Stimulated activated CD4-positive, alpha-beta T cell treated with anti-CD3 and anti-CD28 coated beads, Interleukin-4, amount 100 ng/mL, for 1 hour (primary cell): ENCODE data around the gene TMEM121.
"Not testable (repeated sequence)": the region's sequence is repeated elsewhere in the genome, so short reads cannot be mapped to it uniquely, and the experiment has no call there.

Source experiments
- DNase-seq: peaks from one replicate; pipeline ENCODE4 v3.0.0-alpha.2; 2020

TMEM121 gene

GRCh38 chr14:105528586-105529318, 2.4 kb downstream of the TMEM121 start:
- DNase-seq: peak; percentile 77

DNA sequence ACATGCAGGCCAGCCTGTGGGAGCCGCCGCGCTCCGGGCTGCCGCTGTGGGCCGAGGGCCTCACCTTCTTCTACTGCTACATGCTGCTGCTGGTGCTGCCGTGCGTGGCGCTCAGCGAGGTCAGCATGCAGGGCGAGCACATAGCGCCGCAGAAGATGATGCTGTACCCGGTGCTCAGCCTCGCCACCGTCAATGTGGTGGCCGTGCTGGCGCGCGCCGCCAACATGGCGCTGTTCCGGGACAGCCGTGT, 2.9 kb downstream of the TMEM121 start:
- DNase-seq: no peak

GRCh38 chr14:105529569-105530284, 3.3 kb downstream of the TMEM121 start:
- peak; percentile 62 for DNase-seq

DNA sequence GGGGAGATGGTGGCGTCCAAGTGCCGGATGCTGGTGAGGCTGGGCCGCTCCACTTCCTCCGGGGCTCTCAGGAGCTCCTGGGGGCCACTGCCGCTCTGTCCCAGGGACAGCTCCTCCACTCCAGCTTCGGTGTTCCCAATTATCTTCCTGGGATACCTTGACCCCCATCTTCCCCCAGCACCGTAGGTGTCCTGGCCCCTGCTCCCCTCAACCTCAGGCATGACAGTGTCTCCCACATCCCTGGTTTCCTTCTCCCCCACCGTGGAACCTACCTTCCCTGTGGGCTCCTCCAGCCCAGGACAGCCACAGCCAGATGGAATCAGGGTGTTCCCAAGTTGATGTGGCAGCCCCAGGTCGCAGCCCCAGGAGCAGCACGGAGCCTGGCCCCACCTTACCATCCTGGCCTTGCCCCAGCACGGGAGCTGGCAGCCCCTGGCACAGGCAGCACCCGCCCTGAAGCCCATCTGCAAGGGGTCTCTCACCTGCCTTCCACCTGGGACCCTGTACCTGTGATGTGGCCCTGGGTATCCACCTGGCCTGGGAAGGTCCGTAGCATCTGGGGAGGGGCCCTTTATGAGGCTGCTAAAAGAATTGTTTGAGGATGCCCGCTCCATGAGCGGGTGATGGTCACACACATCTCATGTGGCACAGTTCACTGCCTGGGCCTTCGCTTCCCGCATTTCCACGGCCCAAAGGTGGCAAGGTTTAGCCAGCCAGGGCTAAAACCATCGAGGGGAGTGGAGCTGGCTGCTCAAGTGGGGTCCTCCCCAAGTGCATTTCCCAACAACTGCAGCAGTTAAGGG, 4.1 kb downstream of the TMEM121 start:
- DNase-seq: no peak

DNA sequence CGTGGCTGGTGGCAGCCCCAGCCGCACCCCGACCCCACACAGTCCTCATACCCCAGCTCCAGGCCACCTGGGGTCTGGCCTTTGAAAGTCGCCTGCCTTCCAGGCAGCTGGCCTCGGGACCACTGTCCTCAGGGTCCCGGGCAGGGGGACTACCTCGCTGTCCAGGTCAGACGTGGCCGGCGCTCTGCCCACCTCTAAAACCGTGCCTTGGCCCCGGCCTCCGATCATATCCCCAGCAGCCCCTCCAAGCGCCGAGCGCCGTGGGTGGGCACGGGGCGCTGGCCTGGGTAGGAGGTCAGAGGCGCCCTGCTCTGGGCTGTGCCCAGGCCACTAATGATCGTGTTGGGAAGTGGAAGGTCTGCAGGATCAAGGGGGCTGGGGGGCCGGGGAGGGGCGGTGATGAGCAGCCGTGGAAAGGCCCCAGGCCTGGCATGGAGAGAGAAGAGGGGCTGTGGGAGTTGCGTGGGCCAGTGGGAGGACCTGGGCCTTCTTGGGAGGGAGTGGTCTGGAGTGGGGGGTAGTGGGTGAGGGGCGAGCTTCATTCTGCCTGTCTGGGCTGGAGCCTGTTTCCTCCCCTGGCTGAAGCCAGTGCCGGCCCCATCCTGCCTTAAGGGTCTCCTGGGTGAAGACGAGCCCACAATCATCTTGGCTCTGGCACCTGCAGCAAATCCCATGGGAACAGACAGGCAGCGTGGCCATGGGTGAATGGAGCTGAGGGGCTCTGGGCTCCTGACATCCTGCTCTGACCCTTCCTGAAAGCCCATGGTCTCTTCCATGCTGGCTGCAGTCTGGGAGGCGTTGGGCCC, 4.9 kb downstream of the TMEM121 start:
- no peak for DNase-seq

GRCh38 chr14:105531894-105532623, 5.7 kb downstream of the TMEM121 start:
- no peak for DNase-seq

DNA sequence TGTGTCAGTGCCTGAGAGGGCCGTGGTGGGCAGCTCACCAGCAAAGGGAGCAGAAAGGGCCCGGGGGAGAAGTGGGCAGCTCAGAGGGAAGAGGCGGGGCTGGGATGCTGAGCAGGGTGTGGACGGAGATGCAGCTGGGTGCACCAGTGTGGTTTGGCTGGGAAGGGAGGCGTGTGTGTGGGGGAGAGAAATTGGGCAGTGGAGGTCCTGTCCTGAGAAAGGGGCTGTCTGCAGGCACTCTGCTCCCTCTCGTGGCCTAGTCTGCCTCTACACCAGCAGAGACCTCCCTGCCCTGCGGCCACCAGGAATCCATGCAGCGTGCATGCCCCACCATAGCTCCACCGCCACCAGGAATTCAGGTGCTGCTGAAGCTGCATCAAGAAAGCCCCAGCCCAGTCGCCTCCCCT, 6.4 kb downstream of the TMEM121 start:
- no peak for DNase-seq

DNA sequence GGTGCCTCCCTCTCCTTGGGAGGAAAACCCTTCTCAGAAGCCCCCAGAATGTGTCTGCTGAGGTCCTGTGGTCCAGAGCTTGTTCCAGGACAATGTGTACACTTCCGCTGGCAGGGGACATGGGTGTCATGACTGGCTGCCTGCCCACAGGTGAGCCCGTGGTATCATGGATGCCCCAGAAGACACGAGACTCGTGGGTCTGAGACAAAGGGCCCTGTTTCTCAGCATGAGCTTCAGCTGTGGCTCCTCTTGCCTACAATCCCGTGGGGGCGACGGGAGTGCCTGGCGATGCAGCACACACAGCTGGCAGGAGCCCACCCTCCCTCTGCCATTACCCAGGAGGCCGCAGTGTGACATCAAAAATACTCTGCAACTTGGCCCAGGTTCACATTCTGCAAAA, 7.0 kb downstream of the TMEM121 start:
- no peak for DNase-seq

GRCh38 chr14:105533811-105534498, 7.6 kb downstream of the TMEM121 start:
- no peak for DNase-seq

- DNase-seq: no peak
Measured at GRCh38 chr14:105534586-105534985, 8.2 kb downstream of the TMEM121 start.

- DNase-seq: no peak
Measured at GRCh38 chr14:105536051-105536450, 9.7 kb downstream of the TMEM121 start.

DNA sequence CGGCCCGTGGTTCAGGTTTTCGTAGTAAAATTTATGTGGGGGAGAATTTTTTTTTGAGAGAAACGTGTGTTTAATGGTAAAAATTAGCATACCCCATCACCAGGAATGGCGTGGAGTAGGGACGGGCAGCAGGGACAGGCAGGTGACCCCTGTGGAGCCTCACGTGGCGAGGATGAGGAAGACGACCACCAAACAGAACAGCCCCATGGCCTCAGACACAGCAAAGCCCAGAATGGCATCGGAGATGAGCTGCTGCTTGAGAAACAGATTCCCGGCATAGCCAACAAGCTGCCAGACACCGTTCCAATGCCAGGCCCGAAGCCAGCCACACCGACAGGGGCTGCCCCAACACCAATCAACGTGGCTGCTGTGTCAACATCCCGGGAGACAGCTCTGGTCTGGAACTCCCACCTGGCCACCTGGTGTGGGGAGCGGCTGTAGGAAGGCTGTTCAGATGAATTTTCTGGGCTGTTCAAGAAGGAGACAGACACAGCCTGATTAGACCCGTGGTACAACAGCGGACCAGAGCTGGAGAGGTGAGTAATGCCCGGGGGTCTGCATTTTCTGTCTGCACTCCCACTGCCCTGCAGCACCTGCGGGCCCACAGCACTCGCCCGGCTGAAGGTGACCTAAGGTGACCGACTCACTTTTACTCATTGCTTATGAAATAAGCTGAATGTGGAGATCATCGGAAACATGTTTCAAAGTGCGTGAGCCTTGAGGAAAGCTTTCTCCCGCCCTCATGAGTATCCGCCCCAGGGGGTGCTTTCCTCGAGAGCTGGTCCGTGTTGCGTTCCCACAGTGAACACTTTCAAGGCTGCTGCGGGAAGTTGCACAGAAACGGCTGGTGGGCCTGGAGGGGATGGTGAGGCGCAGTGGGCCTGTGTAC, 10.6 kb downstream of the TMEM121 start:
- DNase-seq: no peak

DNA sequence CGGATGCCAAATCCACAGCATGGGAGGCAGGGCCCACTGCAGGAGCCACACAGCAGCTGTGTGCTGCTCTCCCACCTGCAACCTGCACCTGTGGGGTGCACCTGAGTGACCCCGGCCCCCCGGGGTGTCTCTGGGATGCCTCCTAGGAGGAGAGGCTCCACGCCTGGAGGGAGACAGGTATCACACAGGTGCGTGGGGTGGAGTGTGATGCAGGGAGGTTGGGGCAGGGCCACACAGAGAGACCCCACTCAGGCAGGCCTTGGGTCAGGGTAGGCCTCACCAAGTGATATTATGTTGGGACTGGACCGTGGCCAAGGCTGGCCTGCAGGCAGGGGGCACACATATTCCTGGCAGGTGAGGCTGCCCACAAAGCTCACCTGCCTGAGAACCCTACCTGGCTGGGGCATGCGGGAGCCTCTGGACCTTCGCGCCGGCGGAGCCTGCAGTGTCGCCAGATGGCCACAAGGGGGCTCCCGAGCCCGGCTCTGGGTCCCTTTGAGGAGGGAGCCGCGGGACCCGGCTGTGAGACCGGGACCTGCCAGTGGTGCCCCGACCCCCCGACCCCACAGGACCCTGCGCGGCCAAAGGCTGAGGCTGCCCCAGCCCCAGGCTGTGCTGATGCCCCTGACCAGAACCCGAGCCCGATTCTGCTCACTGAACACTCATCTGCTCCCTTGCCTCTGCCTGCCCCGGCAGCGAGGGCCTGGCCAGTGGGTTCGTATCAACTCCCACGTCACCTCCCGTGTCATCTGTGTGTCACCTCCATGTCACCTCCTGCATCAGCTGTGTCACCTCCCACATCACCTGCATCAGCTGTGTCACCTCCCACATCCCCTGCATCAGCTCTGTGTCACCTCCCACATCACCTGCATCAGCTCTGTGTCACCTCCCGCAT, 11.4 kb downstream of the TMEM121 start:
- peak; percentile 72 for DNase-seq

DNA sequence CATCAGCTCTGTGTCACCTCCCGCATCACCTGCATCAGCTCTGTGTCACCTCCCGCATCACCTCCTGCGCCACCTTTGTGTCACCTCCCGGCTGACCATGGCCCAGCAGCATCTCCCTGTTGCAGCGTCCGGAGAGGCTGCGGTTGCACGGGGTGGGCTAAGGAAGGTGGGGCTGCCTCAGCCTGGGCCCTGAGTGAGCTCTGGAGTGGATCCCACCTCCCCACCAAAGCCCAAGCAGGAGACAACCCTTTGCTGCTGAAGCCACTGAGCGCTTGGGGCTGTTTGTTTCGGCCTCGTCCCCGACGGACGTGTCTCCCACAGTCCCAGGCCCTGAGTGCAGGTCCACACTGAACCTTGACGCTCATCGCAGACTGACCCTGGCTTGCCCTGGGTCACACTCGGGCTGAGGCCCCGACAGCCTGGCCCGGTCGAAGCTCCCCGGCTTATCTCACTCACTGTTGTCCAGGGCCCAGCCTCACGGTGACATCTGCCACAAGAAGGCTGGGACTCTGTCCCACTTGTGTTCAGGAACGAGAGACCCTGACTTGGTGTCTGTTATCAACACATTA, 12.2 kb downstream of the TMEM121 start:
- DNase-seq: no peak

DNA sequence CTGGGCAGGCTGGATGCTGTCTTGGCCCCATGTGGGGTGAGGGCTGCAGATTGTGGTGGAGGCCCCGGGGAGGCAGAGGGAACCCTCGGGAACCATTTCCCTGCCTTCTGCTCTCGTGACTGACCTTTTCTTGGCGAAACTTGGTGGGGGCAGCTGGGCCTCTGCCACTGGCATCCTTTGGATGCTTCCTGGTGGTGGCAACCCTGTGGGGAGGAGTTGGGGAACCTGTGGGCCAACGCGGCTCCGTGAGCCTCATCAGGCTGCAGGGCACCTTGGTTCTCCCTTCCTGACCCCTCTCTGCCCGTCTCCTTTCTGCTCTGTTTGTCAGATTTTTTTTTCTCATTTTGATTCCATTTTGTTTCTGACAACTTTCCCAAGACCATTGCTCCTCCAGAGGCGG, 14.4 kb downstream of the TMEM121 start:
- DNase-seq: no peak

- DNase-seq: no peak
Measured at GRCh38 chr14:105541218-105541875, 15.0 kb downstream of the TMEM121 start.

DNA sequence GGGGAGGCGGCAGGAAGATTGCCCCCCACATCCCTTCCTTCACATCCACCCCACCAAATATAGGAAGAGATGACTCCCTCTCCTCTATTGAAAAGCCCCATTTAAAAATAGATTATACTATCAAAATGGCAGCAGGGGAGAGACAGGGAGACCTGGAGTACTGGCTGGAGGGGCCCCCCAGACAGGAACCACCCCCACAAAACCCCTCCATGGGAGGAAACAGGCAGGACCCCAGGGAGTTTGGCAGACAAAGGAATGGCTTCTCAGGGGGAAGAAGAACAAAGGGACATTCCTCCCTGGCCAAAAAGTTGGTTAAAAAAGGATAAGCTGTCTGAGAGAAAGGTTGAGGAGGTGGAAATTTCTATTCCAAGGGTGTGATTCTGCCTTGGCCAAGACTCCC, 19.3 kb downstream of the TMEM121 start:
- DNase-seq: not testable (repeated sequence)

DNA sequence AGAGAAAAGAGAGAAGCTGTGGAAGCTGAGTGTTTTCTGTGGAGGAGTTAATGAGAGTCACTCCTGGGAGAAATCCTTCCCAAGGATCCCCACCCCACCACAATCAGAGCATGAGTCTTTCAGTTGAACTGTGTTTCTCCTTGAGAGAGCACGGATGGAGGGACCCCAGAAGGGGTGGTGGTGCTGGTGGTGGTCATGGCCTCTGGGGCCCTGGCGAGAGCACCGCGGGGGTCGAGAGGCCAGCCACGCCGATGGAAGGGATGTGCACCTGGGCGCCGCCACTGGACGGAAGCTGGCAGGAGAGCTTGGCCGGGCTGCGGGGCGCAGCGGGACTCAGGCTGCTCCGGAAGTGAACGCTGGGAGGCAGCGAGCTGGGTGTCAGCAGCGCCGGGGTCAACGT, 20.0 kb downstream of the TMEM121 start:
- not testable (repeated sequence) for DNase-seq

DNA sequence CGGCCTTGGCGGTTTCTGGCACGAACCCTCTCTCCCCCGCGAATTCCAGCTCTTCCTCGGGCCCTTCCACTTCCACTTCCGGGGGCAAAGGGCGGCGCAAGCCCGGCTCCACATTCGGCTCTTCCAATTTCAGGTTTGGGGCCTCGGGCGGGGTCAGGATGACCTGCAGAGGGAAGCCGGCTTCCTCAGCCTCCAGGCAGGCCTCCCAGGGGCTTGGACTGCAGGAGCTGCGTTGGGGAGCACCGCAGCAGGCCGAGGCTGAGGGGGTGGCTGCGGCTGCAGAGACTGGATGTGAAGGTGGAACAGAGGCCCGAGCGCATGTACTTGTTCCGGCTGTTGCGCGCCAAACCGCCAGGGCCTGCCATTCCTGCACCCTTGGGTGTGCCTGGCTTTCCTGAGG, 20.7 kb downstream of the TMEM121 start:
- DNase-seq: not testable (repeated sequence)
